NCI-H1048 (cell line): ENCODE results near the gene ESYT2.
"Not testable (repeated sequence)": the region's sequence is repeated elsewhere in the genome, so short reads cannot be mapped to it uniquely, and the experiment has no call there.

Experiments
- DNase-seq: peaks from one replicate; lab custom pipeline; 2025; lab: John Stamatoyannopoulos, UW

Gene ESYT2, protein sequence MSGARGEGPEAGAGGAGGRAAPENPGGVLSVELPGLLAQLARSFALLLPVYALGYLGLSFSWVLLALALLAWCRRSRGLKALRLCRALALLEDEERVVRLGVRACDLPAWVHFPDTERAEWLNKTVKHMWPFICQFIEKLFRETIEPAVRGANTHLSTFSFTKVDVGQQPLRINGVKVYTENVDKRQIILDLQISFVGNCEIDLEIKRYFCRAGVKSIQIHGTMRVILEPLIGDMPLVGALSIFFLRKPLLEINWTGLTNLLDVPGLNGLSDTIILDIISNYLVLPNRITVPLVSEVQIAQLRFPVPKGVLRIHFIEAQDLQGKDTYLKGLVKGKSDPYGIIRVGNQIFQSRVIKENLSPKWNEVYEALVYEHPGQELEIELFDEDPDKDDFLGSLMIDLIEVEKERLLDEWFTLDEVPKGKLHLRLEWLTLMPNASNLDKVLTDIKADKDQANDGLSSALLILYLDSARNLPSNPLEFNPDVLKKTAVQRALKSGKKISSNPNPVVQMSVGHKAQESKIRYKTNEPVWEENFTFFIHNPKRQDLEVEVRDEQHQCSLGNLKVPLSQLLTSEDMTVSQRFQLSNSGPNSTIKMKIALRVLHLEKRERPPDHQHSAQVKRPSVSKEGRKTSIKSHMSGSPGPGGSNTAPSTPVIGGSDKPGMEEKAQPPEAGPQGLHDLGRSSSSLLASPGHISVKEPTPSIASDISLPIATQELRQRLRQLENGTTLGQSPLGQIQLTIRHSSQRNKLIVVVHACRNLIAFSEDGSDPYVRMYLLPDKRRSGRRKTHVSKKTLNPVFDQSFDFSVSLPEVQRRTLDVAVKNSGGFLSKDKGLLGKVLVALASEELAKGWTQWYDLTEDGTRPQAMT

GRCh38 chr7:158829342-158830210, at the start of gene ESYT2:
Gene ESYT2 (minus strand): TSS chr7:158829509. CDS start chr7:158829418, 91 bp downstream.
- DNase-seq = peak; percentile 88

- not testable (repeated sequence) for DNase-seq
These were observed 49.1 kb upstream of the ESYT2 start for GRCh38 chr7:158878151-158879079.

DNA sequence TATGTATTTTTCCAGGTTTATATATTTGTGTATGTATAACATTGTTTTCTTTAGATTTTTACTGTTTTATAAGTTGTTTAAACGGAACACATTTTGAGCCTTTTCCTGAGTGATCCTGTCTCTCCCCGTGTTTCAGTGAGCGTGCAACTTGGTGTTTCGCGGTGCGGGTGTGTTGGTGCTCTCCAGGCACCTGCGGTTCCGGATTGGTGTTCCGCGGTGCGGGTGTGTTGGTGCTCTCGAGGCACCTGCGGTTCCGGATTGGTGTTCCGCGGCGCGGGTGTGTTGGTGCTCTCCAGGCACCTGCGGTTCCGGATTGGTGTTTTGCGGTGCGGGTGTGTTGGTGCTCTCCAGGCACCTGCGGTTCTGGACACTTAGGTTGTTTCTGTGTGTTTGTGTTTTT, 47.7 kb upstream of the ESYT2 start:
- DNase-seq = no peak

DNA sequence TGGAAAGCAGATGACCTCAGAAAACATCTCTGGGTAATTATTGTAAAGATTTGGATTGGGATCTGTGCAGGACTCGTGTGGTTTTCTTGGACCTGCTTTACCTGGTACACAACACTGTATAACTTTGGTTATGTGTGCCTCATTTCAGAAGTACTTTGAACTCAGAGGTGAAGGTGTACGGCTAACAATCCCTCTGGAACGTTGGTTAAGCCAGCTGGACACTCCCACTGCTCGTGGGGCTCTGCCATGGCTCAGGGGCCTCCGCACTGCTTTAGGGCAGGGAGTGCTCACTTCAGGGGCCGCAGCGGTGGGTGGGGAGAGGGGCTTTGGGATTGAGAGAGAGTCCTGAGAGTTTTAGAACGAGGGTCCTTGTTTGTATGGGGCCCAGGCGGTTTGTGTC, 40.6 kb upstream of the ESYT2 start:
- DNase-seq = no peak

GRCh38 chr7:158868764-158869410, 39.6 kb upstream of the ESYT2 start:
- no peak for DNase-seq

DNA sequence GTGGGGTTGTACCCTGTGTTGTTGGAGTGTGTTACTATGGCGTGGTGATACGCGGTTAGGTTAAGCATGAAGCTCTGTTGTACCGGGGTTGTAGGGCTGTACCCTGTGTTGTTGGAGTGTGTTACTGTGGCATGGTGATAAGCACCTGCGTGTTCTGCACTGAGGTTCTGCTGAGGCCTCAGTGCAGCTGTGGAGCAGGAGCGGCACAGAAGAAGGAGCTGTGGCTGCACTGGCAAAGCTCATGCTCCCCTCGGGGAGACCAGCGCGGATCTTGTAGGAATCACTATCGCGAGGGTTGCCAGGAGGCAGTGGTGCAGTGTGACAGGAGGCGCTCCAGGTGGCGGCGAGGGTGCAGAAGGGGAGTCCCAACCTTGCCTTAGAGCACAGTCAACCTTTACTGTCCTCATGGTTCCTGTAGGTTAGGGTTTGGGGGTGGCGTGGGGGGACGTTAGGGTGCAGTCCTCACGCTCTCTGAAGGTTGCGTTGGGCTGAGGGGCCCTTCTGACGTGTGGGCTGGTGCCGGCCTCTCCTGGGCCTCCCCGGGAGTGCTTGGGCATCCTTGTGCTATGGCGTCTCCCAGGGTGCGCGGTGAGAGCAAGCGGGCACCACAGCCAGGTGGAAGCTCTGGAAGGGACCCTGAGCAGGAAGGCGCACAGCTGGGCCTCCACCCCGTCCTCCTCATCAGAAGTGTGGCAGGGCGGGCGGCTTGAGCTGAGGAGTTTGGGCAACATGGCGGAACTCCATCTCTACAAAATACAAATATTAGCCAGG, 38.1 kb upstream of the ESYT2 start:
- DNase-seq = no peak

- DNase-seq = no peak
These were observed 36.7 kb upstream of the ESYT2 start for GRCh38 chr7:158865977-158866376.

DNA sequence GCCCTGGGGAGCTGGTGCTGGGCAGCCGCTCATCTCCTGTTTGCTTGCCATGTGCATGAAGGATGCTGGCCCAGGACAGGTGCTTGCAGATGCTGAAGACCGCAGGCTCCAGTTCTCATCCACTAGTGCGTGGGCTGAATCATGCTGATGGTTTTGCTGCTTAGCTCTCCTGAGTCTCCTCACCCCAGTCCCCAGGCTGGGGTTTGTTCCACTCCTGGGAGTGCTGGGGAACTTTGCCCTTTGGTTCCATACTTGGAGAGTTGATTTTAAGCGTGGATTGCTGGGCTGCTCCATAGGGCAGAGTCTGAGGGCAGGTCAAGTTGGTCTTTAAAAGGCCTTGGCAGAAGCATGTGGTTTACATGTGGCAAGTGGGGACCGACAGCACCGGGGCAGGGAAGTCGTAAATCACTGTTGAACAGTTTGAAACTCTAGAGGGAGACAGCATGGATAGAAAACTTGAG, 36.2 kb upstream of the ESYT2 start:
- no peak for DNase-seq

GRCh38 chr7:158864833-158865232, 35.5 kb upstream of the ESYT2 start:
- no peak for DNase-seq

GRCh38 chr7:158864507-158864820, 35.2 kb upstream of the ESYT2 start:
- no peak for DNase-seq

GRCh38 chr7:158863611-158864506, 34.5 kb upstream of the ESYT2 start:
- no peak for DNase-seq

DNA sequence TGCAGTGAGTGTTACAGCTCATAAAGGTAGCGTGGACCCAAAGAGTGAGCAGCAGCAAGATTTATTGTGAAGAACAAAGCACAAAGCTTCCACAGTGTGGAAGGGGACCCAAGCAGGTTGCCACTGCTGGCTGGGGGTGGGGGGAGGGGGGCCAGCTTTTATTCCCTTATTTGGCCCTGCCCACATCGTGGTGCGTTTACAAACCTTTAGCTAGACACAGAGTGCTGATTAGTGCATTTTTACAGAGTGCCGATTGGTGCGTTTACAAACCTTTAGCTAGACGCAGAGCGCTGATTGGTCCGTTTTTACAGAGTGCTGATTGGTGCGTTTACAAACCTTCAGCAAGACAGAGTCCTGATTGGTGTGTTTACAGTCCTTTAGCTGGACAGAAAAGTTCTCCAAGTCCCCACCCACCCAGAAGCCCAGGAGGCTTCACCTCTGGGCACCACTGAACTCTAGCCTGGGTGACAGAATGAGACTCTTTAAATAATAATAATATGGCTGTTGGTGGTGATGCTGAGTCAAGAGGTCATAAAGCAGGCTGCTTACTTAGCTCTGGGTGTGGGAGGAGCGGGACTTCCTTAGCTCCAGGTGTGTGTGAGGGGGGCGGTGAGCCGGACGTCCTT, 33.8 kb upstream of the ESYT2 start:
- DNase-seq = not testable (repeated sequence)

GRCh38 chr7:158861936-158862704, 32.8 kb upstream of the ESYT2 start:
- DNase-seq = no peak

DNA sequence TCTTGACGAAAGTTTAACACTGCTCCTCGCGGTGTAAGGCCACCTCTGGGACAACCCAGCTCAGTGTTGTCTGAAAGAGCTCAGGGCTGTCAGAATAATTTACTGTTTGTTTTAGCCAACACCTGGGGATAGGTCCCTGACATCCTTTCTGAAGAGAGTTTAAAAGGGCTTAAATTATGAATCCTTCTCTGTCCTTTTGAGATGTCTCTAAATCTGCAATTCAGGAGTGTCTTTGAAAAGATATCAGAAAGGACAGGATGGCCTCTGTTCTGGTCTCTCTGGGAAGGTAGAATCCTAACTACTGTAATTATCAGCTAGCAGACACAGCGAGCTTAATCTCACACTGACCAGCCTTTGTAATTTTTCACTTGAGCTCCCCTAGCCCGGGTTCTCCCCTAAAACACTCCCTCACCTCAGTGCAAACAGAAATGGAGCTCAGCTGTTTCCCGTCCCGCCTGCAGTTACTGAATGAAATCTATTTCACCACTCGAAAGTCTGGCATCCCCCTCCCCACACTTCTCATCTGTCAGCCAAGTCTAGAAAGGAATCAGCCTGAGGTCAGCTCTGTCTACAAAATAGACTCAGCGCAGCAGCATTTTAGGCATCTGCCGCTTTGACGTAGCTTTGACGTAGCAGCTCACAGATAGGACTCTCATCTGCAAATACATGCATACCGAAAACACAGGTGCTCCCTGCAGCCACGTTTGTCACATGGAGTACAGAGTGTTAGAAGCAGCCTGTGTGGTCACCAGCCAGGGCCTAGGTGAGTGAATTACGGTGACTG, 31.9 kb upstream of the ESYT2 start:
- no peak for DNase-seq

- DNase-seq = no peak
These were observed 31.1 kb upstream of the ESYT2 start for GRCh38 chr7:158860394-158860793.
